Measurements from ENCODE around the gene TRIM43. TPM values are rescaled to one million over a fixed set of nuclear protein-coding genes. Genes with fewer than 3 reads are reported as not detected.
"Not testable (repeated sequence)": the region's sequence is repeated elsewhere in the genome, so short reads cannot be mapped to it uniquely, and the experiment has no call there.

Gene TRIM43
- total RNA-seq, 2 experiments from 2014 or later = not detected

- H3K4me3 Mint-ChIP-seq; DNase-seq; H3K9me3 Mint-ChIP-seq; H3K4me1 Mint-ChIP-seq; H3K36me3 Mint-ChIP-seq (ENCODE audit: low read depth); POLR2A ChIA-PET; CTCF ChIA-PET; H3K27me3 Mint-ChIP-seq; H3K27ac Mint-ChIP-seq: not testable (repeated sequence)
These were observed 57.2 kb downstream of the TRIM43 start for GRCh38 chr2:95648894-95649544.

Other genes starting within 250 kb of the TRIM43 start
- gene FAHD2A, start 189.3 kb upstream of the TRIM43 start, total RNA-seq = 10 to 100 TPM; 34.3 to 35.9 TPM
- not detected for gene TRIM43B, start 107.2 kb upstream of the TRIM43 start, total RNA-seq